Stimulated activated CD8-positive, alpha-beta memory T cell treated with anti-CD3 and anti-CD28 coated beads, Interleukin-15, amount 100 ng/mL, for 4 hours (primary cell): Measurements from ENCODE around the gene PHF1.

Experiments
- DNase-seq, 2 donors: peaks; one replicate each; pipeline ENCODE4 v3.0.0-alpha.2; 2020; ENCODE audit warnings: low read depth in 2 of 2

PHF1 gene

DNA sequence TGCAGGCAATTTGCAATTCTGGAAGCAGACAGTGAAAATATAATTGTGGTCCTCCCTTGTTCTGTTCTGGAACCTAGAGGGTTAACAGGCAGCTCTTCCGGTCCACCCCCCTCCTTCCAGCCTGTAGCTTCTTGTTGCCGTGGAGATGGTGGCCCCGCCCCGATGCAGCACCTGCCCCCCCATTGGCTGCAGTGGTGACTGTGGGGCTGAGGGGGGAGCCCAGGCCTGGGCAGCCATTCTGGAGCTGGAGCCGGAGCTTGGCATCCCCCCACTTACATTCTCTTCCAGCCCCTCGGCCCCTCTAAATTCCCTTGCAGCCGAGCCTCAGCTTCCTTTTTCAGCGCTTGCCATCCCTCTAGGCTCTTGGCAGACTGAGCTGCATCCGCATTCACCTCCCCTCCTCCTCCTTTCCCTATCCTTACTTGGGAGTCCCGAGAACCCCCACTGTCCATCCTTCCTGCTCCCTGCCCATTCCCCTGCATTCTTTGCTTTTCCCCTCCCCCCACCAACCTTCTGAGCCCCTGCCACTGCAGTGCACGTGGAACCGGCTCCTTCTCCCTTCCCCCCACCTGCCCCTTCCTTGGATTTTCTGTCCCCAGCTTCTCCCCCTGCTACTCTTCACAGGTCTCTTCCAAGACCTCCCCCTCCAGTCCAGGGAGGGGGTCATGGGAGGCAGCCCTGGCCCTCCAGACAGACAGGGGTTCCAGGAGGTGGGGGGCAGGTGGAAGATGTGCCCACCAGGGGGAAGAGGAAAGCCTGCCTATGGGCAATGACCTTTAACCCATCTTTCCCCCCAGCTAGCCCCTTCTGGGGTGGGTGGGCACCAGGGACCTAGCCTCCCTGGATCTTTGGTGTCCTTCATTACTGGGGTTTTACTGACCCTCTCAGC is 20.4 kb downstream of the PHF1 start:
- peak; percentile 58 to 71 for DNase-seq

GRCh38 chr6:33431880-33432541 is 21.2 kb downstream of the PHF1 start:
- DNase-seq: no peak

DNA sequence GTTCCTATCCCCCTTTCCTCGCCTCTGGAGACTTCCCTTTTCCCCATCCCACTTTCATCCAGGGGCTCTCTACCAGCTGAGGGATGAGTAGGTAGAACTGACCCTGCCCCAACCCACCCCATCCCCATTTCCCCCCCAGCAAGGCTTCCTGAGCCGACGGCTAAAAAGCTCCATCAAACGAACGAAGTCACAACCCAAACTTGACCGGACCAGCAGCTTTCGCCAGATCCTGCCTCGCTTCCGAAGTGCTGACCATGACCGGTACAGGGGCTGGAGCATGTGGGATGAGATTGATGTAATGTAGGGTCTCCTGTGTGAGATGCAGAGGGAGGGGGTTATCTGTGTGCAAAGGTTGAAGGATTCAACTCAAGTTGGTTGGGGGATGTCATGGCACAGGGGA is 21.7 kb downstream of the PHF1 start:
- DNase-seq: no peak

- DNase-seq: no peak
These were observed 22.3 kb downstream of the PHF1 start for GRCh38 chr6:33433001-33433543.

DNA sequence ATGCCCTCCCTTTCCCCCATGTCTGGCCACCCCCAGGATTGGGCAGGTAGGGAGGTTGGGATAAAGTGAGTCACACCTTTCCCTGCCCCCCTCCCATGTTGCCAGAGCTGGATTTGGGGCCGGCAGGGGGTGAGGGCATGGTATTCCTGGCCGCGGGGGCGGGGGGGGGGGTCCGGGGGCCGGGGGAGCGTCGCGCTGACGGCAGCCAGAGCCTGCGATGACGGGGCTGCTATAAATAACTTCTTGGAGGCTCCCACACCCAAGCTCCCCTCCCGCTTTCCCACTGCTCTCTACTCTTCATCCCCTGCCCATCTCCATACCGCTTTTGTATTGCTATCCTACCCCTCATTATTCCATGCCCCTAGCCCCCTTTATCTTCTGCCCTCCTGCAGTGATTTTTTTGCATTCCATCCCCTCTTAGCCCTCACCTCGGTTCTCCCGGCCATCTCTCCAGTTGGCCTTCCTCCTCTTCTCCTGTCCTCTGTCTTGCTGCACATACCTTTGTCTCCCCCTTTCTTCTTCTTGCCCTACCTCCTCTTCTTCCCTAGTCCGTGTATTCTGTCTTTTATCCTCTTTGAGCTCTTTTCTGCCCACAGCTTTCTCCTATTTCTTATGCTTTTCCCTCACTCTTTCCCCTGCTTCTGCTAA is 22.9 kb downstream of the PHF1 start:
- no peak for DNase-seq

- DNase-seq: no peak
These were observed 24.1 kb downstream of the PHF1 start for GRCh38 chr6:33434961-33435360.

GRCh38 chr6:33437666-33438065 is 26.9 kb downstream of the PHF1 start:
- DNase-seq: no peak

GRCh38 chr6:33438978-33439594 is 28.3 kb downstream of the PHF1 start:
- DNase-seq: no peak

DNA sequence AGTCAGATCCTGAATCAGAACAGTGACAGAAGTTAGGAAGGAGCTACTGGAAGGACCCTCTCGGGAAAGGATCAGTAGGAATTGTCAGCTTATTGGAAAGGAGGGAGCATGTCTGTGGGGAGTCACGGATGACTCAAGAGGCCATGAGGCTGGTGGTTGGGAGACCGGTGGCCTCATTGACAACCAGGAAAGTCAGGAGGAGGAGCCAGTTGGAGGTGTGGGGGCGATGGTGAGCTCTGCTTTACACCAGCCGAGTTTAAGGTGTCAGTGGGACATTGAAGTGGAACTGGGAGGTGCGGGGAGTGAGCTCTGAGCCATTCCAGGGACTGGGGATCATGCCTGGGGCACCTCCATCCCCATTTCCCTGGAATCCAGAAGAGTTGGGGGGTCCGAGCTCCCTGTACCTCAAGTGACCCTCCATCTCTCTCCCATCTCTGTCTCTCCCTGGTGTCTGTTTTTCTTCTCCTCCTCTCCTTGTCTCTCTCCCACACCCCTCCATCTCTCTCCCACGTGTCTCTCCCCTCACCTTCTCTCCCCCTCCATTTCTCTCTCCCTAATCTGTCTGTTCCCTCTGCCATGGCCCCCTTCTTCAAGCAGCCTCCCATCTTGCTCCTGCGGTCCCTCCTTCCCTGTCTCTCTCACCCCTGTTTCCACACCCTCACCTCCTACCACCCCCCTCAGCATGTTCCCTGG is 29.3 kb downstream of the PHF1 start:
- DNase-seq: no peak

- DNase-seq: no peak
These were observed 30.0 kb downstream of the PHF1 start for GRCh38 chr6:33440649-33441309.

DNA sequence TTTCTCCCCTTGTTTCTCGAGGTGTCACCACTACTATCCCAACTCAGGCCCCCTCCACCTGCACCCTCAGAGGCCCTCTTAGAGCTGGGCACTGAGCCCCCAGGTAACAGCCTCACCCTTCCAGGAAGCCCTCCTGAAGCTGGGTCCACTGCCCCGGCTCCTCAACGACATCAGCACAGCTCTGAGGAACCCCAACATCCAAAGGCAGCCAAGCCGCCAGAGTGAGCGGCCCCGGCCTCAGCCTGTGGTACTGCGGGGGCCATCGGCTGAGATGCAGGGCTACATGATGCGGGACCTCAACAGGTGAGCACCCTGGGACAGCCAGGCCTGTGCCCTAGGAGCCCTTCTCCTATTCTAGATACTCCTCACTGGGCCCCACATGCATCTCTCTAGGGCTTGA is 30.6 kb downstream of the PHF1 start:
- DNase-seq: no peak

DNA sequence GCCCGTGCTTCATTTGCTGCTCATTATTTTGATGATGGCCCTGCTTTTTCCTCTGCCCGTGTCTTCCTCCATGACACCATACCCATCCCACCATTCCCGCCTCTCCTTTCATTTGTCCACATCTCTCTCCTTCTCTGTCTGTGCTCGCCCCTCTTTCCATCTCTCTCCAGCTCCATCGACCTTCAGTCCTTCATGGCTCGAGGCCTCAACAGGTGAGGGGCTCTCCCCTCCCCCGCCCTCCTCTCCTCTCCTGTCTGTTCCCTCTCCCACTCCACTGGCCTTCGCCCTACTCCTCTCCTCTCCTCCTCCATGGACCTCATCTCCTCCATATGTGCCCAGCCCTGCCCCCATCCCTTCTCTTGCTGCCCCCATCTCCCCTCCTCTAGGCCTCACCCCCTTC is 31.5 kb downstream of the PHF1 start:
- no peak for DNase-seq

DNA sequence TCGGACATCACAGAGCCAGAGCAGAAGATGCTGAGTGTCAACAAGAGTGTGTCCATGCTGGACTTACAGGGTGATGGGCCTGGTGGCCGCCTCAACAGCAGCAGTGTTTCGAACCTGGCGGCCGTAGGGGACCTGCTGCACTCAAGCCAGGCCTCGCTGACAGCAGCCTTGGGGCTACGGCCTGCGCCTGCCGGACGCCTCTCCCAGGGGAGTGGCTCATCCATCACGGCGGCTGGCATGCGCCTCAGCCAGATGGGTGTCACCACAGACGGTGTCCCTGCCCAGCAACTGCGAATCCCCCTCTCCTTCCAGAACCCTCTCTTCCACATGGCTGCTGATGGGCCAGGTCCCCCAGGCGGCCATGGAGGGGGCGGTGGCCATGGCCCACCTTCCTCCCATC is 32.2 kb downstream of the PHF1 start:
- DNase-seq: no peak

DNA sequence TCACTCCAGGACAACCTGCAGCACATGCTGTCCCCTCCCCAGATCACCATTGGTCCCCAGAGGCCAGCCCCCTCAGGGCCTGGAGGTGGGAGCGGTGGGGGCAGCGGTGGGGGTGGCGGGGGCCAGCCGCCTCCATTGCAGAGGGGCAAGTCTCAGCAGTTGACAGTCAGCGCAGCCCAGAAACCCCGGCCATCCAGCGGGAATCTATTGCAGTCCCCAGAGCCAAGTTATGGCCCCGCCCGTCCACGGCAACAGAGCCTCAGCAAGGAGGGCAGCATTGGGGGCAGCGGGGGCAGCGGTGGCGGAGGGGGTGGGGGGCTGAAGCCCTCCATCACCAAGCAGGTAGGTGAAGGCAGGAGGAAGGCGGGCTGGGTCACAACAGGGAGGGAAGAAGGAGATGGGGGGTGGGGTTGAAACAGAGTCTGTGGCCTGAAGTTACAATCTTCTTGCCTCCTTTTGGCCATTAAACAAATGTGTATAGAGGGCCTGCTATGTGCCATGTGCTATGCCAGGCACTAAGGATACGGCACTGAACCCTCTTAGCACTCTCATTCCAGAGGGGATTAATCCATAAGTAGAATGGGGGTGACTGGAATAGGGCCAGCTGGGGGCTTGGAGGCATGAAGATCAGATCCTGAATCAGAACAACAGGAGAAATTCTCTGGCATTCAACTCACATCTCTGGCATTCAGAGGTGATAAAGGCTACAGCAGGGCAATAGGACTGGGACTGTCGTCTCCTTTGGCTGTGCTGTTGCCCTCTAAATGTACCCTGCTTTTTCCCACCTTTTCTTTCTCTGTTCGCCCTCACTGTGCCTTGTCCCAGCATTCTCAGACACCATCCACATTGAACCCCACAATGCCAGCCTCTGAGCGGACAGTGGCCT is 33.0 kb downstream of the PHF1 start:
- no peak for DNase-seq

DNA sequence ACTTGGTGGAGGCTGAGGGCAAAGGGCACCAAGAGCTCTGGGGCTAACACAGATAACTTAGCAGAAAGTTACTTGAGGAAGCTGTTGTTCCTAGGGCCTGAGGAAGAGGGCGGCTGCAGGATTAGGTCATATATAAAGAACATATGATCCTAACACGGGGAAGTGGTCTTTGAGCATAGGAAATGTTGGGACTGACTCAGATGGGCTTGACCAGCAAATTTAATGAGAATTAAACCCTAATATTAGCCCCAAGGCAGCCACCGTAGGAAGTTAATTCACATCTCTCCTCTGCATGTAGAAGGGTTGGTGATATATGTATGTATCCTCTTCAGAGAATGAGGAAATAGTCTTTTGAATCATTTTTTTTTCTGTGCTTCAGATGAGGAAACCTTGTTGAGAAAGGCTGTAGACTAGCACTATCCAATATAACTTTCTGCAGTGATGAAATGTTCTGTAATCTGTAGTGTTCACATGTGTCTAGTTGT is 34.3 kb downstream of the PHF1 start:
- no peak for DNase-seq

GRCh38 chr6:33446356-33446755 is 35.5 kb downstream of the PHF1 start:
- no peak for DNase-seq

DNA sequence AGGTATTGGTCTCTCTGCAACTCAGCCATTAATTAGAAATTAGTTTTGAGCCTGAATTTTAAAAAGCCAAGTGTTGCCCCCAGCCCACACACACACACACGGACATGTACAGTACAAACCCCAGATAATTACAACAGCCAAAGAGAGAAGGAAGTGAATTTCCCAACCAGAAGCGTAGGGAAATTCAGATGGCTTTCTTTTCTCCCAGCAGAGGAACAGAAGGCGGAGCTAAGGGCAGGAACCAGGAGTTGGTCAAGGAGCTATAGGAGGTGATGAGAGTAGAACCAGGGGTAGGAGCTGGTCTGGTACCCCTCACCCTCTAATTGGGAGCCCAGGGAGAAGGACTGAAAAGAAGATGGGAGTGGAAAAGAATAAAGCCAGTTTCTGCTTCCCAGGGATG is 39.6 kb downstream of the PHF1 start:
- no peak for DNase-seq

DNA sequence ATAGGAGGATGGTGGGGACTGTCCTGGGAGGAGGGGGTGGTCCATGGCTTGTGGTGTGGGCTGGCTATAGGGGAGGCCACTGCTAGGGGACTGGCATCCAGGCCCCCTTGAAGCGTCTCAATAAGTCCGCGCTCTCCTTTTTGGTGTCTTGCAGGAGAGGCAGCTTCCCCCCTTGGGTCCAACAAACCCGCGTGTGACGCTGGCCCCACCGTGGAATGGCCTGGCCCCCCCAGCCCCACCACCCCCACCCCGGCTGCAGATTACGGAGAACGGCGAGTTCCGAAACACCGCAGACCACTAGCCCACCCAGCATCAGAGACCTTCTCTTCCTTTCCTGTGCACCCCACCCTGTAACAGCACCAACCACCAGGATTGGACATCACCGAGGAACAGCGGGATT is 40.8 kb downstream of the PHF1 start:
- DNase-seq: no peak

GRCh38 chr6:33452496-33452895 is 41.7 kb downstream of the PHF1 start:
- DNase-seq: no peak
